GM13976 (cell line): ENCODE results near the gene MUC2.

Experiments used
- DNase-seq: peaks from one replicate; pipeline ENCODE4 v3.0.0; 2012; ENCODE audit warnings: low spot score
- in situ Hi-C: fragments of 300-500 bp; cut with MboI; formaldehyde crosslinking; loops from one replicate; pipeline ENCODE4 v1.12.0; 2022; ENCODE audit warnings: low sequenced_read_pairs, mixed read lengths, inconsistent platforms; ENCODE audit not compliant: unreplicated experiment
- TF ChIP-seq, protein P1 (sequence below): IDR thresholded peaks from 2 replicates; pipeline ENCODE4 v1.5.1; 2012; ENCODE audit warnings: borderline replicate concordance, mild to moderate bottlenecking; ENCODE audit not compliant: insufficient read depth; ENCODE audit errors: extremely low read depth, missing control alignments, control extremely low read depth

The MUC2 gene

DNA sequence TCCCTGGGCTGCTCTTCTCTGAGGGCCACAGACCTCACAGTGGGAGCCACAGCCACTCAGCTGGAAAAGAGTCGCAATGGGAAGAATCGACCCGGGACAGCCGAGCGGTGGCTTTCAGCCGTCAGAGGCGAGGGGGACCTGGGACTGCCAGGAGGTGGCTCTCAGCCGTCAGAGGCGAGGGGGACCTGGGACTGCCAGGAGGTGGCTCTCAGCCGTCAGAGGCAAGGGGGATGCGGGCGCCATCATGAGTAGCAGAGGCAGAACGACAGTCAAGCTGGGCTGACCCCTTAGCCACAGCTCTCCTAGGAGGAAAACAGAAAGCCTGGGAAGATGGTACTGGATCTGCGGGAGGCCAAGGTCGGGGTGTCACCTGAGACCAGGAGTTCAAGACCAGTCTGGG, 14.9 kb upstream of the MUC2 start:
- in situ Hi-C loops = loop anchor here (10.0 kb wide), 1 partner anchor 215 kb away; the partner anchor contains the start of genes POLR2L and TSPAN4
- DNase-seq = no peak
- TF ChIP-seq, protein P1, sequence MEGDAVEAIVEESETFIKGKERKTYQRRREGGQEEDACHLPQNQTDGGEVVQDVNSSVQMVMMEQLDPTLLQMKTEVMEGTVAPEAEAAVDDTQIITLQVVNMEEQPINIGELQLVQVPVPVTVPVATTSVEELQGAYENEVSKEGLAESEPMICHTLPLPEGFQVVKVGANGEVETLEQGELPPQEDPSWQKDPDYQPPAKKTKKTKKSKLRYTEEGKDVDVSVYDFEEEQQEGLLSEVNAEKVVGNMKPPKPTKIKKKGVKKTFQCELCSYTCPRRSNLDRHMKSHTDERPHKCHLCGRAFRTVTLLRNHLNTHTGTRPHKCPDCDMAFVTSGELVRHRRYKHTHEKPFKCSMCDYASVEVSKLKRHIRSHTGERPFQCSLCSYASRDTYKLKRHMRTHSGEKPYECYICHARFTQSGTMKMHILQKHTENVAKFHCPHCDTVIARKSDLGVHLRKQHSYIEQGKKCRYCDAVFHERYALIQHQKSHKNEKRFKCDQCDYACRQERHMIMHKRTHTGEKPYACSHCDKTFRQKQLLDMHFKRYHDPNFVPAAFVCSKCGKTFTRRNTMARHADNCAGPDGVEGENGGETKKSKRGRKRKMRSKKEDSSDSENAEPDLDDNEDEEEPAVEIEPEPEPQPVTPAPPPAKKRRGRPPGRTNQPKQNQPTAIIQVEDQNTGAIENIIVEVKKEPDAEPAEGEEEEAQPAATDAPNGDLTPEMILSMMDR = no peak

- in situ Hi-C loops = no loop called here
- DNase-seq = no peak
- TF ChIP-seq, protein P1 = no peak
Observed at GRCh38 chr11:1060410-1060809, 14.3 kb upstream of the MUC2 start.

DNA sequence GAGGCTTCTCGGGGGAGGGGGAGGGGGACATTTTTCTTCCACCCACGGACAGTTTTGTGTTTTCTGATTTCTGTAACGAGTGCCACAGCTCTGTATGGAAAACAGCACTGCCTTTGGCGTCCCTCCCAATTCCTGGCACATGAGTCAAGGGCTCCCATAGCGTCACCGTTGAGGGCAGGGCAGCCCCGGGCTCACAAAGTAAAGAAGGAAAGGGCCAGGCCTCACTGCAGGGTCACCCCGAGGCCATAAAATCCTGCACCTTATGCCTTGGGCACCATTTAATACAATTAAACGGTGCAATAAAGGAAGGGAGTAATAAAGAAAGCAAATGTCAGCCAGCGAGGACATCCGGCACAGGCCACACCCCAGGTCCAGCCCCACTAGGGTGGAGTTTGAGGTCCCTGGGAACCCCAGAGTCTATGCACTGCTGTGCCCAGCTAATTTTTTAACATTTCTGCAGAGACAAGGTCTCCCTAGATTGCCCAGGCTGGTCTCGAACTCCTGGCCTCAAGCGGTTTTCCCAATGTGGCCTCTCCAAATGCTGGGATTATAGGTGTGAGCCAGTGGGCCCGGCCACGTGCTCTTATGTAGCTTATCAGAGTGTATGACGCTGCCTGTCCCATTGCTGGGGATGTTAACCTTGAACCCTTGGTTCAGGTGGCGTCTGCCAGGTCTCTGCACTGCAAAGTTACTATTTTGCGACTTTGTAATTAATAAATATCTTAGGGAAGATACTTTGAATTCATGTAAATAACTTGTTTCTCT, 13.6 kb upstream of the MUC2 start:
- TF ChIP-seq, protein P1 = no peak
- no peak for DNase-seq

GRCh38 chr11:1062075-1062820, 12.4 kb upstream of the MUC2 start:
- in situ Hi-C loops = no loop called here
- TF ChIP-seq, protein P1 = no peak
- DNase-seq = no peak

More for the DNA sequence above, 13.6 kb upstream of the MUC2 start:
- in situ Hi-C loops = no loop called here

DNA sequence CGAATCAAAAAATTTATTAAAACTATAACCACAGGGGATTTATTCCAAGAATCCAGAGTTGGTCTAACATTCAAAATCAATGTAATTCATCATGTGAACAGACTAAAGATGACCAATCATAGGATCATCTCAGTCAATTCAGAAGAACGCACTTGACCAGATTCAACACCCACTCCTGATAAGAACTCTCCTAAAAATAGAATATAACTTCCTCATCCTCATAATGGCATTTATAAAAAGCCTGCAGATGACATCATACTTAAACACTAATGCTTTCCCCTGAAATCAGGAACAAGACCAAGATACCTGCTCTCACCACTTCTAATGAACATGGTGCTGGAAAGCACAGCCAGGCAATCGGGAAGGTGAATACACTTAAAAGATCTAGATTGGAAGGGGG, 10.5 kb upstream of the MUC2 start:
- TF ChIP-seq, protein P1 = no peak
- no peak for DNase-seq
- in situ Hi-C loops = no loop called here

DNA sequence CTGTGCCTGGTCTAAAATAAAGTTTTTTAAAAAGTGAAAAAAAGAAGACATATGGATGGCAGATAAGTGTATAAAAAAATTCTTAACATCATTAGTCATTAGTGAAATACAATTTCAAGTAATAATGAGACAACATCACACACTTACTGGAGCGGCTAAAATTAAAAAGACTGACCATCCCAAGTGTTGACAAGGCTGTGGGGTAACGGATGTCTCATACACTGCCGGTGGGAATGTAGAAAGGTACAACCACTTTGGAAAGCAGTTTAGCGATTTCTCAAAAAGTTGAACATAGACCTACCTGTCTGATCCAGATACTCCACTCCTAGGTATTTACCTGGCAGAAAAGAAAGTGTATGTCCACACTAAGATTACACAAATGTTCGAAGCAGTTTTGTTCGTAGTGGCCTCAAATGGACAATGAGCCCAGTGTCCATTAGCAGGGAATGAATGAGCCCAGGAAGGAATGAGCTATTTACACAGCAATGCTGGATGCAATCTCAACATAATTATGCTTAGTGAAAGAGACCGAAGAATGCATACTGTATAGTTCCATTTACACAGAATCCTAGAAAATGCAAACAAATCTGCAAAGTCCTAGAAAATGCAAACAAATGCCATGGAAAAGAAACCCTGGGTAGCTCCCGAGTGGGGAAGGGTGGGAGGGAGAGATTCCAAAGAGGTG, 6.7 kb upstream of the MUC2 start:
- DNase-seq = no peak
- TF ChIP-seq, protein P1 = no peak
- in situ Hi-C loops = no loop called here
